SK-N-SH (cell line): Measurements from ENCODE around the gene CDK6. TPM values are rescaled to one million over a fixed set of nuclear protein-coding genes. Genes with fewer than 3 reads are reported as not detected.

Experiments used
- CTCF ChIA-PET: fragments of 300-600, 350-600 bp; formaldehyde crosslinking; extraction: SDS; loops from one replicate; lab custom pipeline; 2021; lab: Yijun Ruan, JAX
- POLR2A ChIA-PET: fragments of 350-600 bp; sonication (Branson Sonifier 250); formaldehyde crosslinking; extraction: SDS; loops from one replicate; lab custom pipeline; 2020; ENCODE audit warnings: antibody characterized with exemption, inconsistent platforms; lab: Yijun Ruan, JAX
- DNase-seq: peaks from one replicate; pipeline ENCODE4 v3.0.0; 2012
- H2AFZ ChIP-seq: fragments of 200-600 bp; sonication (generic); 2 replicates; pipeline ENCODE4 v1.8.1; 2016; ENCODE audit warnings: antibody characterized with exemption, mild to moderate bottlenecking, low read depth
- H3F3A ChIP-seq: fragments of 200-600 bp; sonication (generic); replicated peaks from 2 replicates; pipeline ENCODE3; 2016; ENCODE audit warnings: antibody characterized with exemption, mild to moderate bottlenecking; ENCODE audit not compliant: insufficient read depth
- H3K27ac ChIP-seq, 2 experiments: fragments of 200-500 bp in 1 of 2; fragments of 200-600 bp in 1 of 2; sonication (Bioruptor generic) in 1 of 2; sonication (generic), shearing (Covaris generic) in 1 of 2; 2 replicates each; pipeline versions ENCODE4 v1.5.1 to v1.6.1; 2014 to 2016; ENCODE audit warnings: low read depth in 2 of 2, inconsistent platforms in 1 of 2, low read length in 1 of 2, mild to moderate bottlenecking in 1 of 2, mixed read lengths in 1 of 2
- H3K27me3 ChIP-seq: fragments of 200-600 bp; sonication (generic), shearing (Covaris generic); 2 replicates; pipeline ENCODE4 v1.6.1; 2016; ENCODE audit warnings: mixed run types; ENCODE audit not compliant: insufficient read depth
- H3K36me3 ChIP-seq, 2 experiments: fragments of 200-500 bp in 1 of 2; fragments of 200-600 bp in 1 of 2; sonication (Bioruptor generic) in 1 of 2; sonication (generic) in 1 of 2; replicated peaks in 1 of 2; 2 replicates each; pipeline versions ENCODE3 to v1.5.1; 2014 to 2016; ENCODE audit warnings: low read length in 1 of 2, mild to moderate bottlenecking in 1 of 2; ENCODE audit not compliant: insufficient read depth in 2 of 2, control insufficient read depth in 1 of 2
- H3K4me1 ChIP-seq, 2 experiments: fragments of 200-500 bp in 1 of 2; fragments of 200-600 bp in 1 of 2; sonication (Bioruptor generic) in 1 of 2; sonication (generic), shearing (Covaris generic) in 1 of 2; 2 replicates each; pipeline versions ENCODE4 v1.5.1 to v1.6.1; 2014 to 2016; ENCODE audit warnings: low read depth in 1 of 2, low read length in 1 of 2, mixed run types in 1 of 2; ENCODE audit not compliant: insufficient read depth in 2 of 2, control insufficient read depth in 1 of 2
- H3K4me2 ChIP-seq: fragments of 200-600 bp; sonication (generic), shearing (Covaris generic); 2 replicates; pipeline ENCODE4 v1.6.1; 2017; ENCODE audit warnings: mixed run types
- H3K4me3 ChIP-seq, 2 experiments: fragments of 200-500 bp in 1 of 2; fragments of 200-600 bp in 1 of 2; sonication (Bioruptor generic) in 1 of 2; sonication (generic), shearing (Covaris generic) in 1 of 2; 2 replicates each; pipeline versions ENCODE4 v1.5.1 to v1.8.1; 2014 to 2016; ENCODE audit warnings: low read depth in 2 of 2, inconsistent platforms in 1 of 2, low read length in 1 of 2, mild to moderate bottlenecking in 1 of 2, mixed read lengths in 1 of 2, moderate library complexity in 1 of 2
- H3K79me2 ChIP-seq: fragments of 200-600 bp; sonication (generic); 2 replicates; pipeline ENCODE4 v1.8.1; 2017; ENCODE audit warnings: mild to moderate bottlenecking; ENCODE audit not compliant: insufficient read depth
- H3K9ac ChIP-seq: fragments of 200-600 bp; sonication (generic); 2 replicates; pipeline ENCODE4 v1.6.1; 2017; ENCODE audit warnings: mixed run types
- H3K9me2 ChIP-seq: fragments of 200-600 bp; sonication (generic); 2 replicates; pipeline ENCODE4 v1.6.1; 2017; ENCODE audit warnings: mixed run types
- H3K9me3 ChIP-seq: fragments of 200-600 bp; sonication (generic); 2 replicates; pipeline ENCODE4 v1.6.1; 2017; ENCODE audit warnings: mixed run types, mild to moderate bottlenecking, moderate library complexity
- H4K20me1 ChIP-seq: fragments of 200-600 bp; sonication (generic); 2 replicates; pipeline ENCODE4 v1.6.1; 2017; ENCODE audit warnings: mild to moderate bottlenecking, mixed run types; ENCODE audit not compliant: insufficient read depth
- CHD2 ChIP-seq: fragments of 150-350 bp; IDR thresholded peaks from 2 replicates; pipeline ENCODE4 v1.6.1; 2018; ENCODE audit warnings: low read length; ENCODE audit not compliant: partially characterized antibody
- EZH2phosphoT487 ChIP-seq: fragments of 200-600 bp; sonication (generic); IDR thresholded peaks from 2 replicates; pipeline ENCODE4 v1.6.1; 2017; ENCODE audit warnings: low read depth, mixed run types, mild to moderate bottlenecking, antibody characterized with exemption, moderate library complexity, borderline replicate concordance
- FOSL2 ChIP-seq: IDR thresholded peaks from 2 replicates; pipeline ENCODE4 v1.4.0; 2012; ENCODE audit warnings: low read depth, mild to moderate bottlenecking, moderate library complexity, borderline replicate concordance
- FOXM1 ChIP-seq: IDR thresholded peaks from 2 replicates; pipeline ENCODE4 v1.4.0; 2012; ENCODE audit warnings: low read depth, mild to moderate bottlenecking
- GABPA ChIP-seq: IDR thresholded peaks from 2 replicates; pipeline ENCODE4 v1.4.0; 2012; ENCODE audit warnings: low read depth, mild to moderate bottlenecking
- GATA2 ChIP-seq: sonication (generic); formaldehyde crosslinking; IDR thresholded peaks from 2 replicates; pipeline ENCODE4 v1.5.0; 2020; ENCODE audit warnings: mild to moderate bottlenecking, missing genetic modification reagents
- MXI1 ChIP-seq: IDR thresholded peaks from 2 replicates; pipeline ENCODE4 v1.6.1; 2012; ENCODE audit warnings: mild to moderate bottlenecking, low read depth, low read length, improper control_type of control experiment
- NRF1 ChIP-seq: IDR thresholded peaks from 2 replicates; pipeline ENCODE4 v1.6.1; 2012; ENCODE audit warnings: low read depth, mild to moderate bottlenecking, low read length
- RCOR1 ChIP-seq: fragments of 150-350 bp; IDR thresholded peaks from 2 replicates; pipeline ENCODE4 v1.6.1; 2017; ENCODE audit warnings: antibody characterized with exemption, low read length
- RFX5 ChIP-seq: IDR thresholded peaks from 2 replicates; pipeline ENCODE4 v1.6.1; 2012; ENCODE audit warnings: mild to moderate bottlenecking, improper control_type of control experiment, low read length
- RXRA ChIP-seq: IDR thresholded peaks from 2 replicates; pipeline ENCODE4 v1.4.0; 2012; ENCODE audit warnings: low read depth, mild to moderate bottlenecking, borderline replicate concordance
- SIN3A ChIP-seq: IDR thresholded peaks from 2 replicates; pipeline ENCODE4 v1.6.1; 2012; ENCODE audit warnings: low read depth, mild to moderate bottlenecking, low read length, moderate library complexity, borderline replicate concordance
- TAF1 ChIP-seq: IDR thresholded peaks from 2 replicates; pipeline ENCODE4 v1.6.1; 2012; ENCODE audit warnings: low read depth, mild to moderate bottlenecking, low read length, moderate library complexity, borderline replicate concordance
- TEAD4 ChIP-seq: IDR thresholded peaks from 2 replicates; pipeline ENCODE4 v1.4.0; 2012; ENCODE audit warnings: mild to moderate bottlenecking, borderline replicate concordance; ENCODE audit not compliant: insufficient read depth
- WGBS: methylation state at CpG from one replicate; pipeline ENCODE4 v1.1.6; 2017; ENCODE audit warnings: low lambda C conversion rate; 5-methylcytosine and 5-hydroxymethylcytosine counted together
- polyA plus RNA-seq, 3 experiments: library from polyadenylated mRNA; depleted of rRNA; stranded (reverse); fragments of >200 nt; gene quantifications; 2 replicates each; pipeline ENCODE4 v1.2.3, GENCODE V29; 2012
- TF ChIP-seq, protein P1 (sequence below): fragments of 150-350 bp; IDR thresholded peaks from 2 replicates; pipeline ENCODE4 v1.6.1; 2017; ENCODE audit warnings: antibody characterized with exemption, low read length, low read depth, borderline replicate concordance
- TF ChIP-seq, protein P2 (sequence below): IDR thresholded peaks from 2 replicates; pipeline ENCODE4 v1.4.0; 2012; ENCODE audit warnings: low read depth, borderline replicate concordance
- TF ChIP-seq, protein P3 (sequence below): IDR thresholded peaks from 2 replicates; pipeline ENCODE4 v1.4.0; 2012; ENCODE audit warnings: low read depth, borderline replicate concordance

The CDK6 gene
- polyA plus RNA-seq, 1 of the 3 experiments (the other 2 are of a cell fraction), result 30.3 TPM

GRCh38 chr7:92750447-92750839 is 85.9 kb downstream of the CDK6 start:
- 89% methylated on average over 4 of the region's 4 CpGs for WGBS
- Histone ChIP-seq H2AFZ (no peak overlapping the region), H3K27ac (peak overlapping the region in 1 of 2 experiments; percentile 98; a peak in 3 of 4 replicates), H3K36me3 (peaks cover 15 to 41% of the 10 kb centered on the region in 2 experiments), H3K9me2 (no peaks in the 10 kb centered on the region), H3K9ac (no peak overlapping the region), H3F3A (peaks cover 66% of the 10 kb centered on the region), H3K4me2 (no peak overlapping the region), H3K9me3 (no peaks in the 10 kb centered on the region), H3K4me1 (peaks cover 22 to 48% of the 10 kb centered on the region in 2 experiments), H4K20me1 (no peaks in the 10 kb centered on the region), H3K4me3 (no peak overlapping the region), H3K79me2 (peaks cover 88% of the 10 kb centered on the region)
- ChIA-PET POLR2A (no interaction called here), CTCF (no interaction called here)
- no peak for DNase-seq
- no peak for TF ChIP-seq GATA2 (CRISPR knock-in tag)
- TF ChIP-seq GABPA, result no peak
- no peak for TF ChIP-seq MXI1
- no peak for TF ChIP-seq RCOR1
- TF ChIP-seq CHD2, result no peak
- no peak for TF ChIP-seq EZH2phosphoT487
- TF ChIP-seq NRF1, result no peak
- no peak for TF ChIP-seq FOSL2
- TF ChIP-seq RXRA, result no peak
- TF ChIP-seq, protein P1, sequence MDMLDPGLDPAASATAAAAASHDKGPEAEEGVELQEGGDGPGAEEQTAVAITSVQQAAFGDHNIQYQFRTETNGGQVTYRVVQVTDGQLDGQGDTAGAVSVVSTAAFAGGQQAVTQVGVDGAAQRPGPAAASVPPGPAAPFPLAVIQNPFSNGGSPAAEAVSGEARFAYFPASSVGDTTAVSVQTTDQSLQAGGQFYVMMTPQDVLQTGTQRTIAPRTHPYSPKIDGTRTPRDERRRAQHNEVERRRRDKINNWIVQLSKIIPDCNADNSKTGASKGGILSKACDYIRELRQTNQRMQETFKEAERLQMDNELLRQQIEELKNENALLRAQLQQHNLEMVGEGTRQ, result no peak
- no peak for TF ChIP-seq RFX5
- no peak for TF ChIP-seq FOXM1
- TF ChIP-seq, protein P2, sequence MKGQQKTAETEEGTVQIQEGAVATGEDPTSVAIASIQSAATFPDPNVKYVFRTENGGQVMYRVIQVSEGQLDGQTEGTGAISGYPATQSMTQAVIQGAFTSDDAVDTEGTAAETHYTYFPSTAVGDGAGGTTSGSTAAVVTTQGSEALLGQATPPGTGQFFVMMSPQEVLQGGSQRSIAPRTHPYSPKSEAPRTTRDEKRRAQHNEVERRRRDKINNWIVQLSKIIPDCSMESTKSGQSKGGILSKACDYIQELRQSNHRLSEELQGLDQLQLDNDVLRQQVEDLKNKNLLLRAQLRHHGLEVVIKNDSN, result no peak
- TF ChIP-seq TAF1, result no peak
- TF ChIP-seq, all 33 proteins: peak for 0
- no peaks in the 10 kb centered on the region for H3K27me3 ChIP-seq

- no peak overlapping the region for H3K4me2 ChIP-seq
Observed at GRCh38 chr7:92749832-92750446, 86.4 kb downstream of the CDK6 start.

More at GRCh38 chr7:92749832-92750446, 86.4 kb downstream of the CDK6 start:
- Histone ChIP-seq H3K36me3 (peaks cover 15 to 45% of the 10 kb centered on the region in 2 experiments), H3K4me1 (peaks cover 17 to 43% of the 10 kb centered on the region in 2 experiments), H3K4me3 (no peak overlapping the region), H3K9me2 (no peaks in the 10 kb centered on the region), H3K9ac (no peak overlapping the region), H3K27ac (peak overlapping the region in 1 of 2 experiments; percentile 98; a peak in 2 of 4 replicates), H2AFZ (no peak overlapping the region), H3F3A (peaks cover 66% of the 10 kb centered on the region), H4K20me1 (no peaks in the 10 kb centered on the region), H3K9me3 (no peaks in the 10 kb centered on the region), H3K79me2 (peaks cover 88% of the 10 kb centered on the region), H3K27me3 (no peaks in the 10 kb centered on the region)
- ChIA-PET POLR2A (no interaction called here), CTCF (no interaction called here)
- TF ChIP-seq TEAD4, result no peak
- no peak for TF ChIP-seq MXI1
- no peak for TF ChIP-seq FOSL2
- TF ChIP-seq, protein P3, sequence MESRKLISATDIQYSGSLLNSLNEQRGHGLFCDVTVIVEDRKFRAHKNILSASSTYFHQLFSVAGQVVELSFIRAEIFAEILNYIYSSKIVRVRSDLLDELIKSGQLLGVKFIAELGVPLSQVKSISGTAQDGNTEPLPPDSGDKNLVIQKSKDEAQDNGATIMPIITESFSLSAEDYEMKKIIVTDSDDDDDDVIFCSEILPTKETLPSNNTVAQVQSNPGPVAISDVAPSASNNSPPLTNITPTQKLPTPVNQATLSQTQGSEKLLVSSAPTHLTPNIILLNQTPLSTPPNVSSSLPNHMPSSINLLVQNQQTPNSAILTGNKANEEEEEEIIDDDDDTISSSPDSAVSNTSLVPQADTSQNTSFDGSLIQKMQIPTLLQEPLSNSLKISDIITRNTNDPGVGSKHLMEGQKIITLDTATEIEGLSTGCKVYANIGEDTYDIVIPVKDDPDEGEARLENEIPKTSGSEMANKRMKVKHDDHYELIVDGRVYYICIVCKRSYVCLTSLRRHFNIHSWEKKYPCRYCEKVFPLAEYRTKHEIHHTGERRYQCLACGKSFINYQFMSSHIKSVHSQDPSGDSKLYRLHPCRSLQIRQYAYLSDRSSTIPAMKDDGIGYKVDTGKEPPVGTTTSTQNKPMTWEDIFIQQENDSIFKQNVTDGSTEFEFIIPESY, result no peak
- no peak for TF ChIP-seq TAF1
- no peak for TF ChIP-seq SIN3A
- no peak for TF ChIP-seq GABPA
- 88% methylated on average over 2 of the region's 2 CpGs for WGBS
- DNase-seq, result no peak
